ENCODE results near the gene ZC3H15. TPM values are rescaled to one million over a fixed set of nuclear protein-coding genes. Genes with fewer than 3 reads are reported as not detected.

ZC3H15 gene
- total RNA-seq, 1 donor from 2014 or later, result 28.0 TPM

GRCh38 chr2:186533717-186534116 lies 47.7 kb downstream of the ZC3H15 start:
- intact Hi-C loops (cut with micrococcal nuclease), result no loop called here
- ATAC-seq (no peak), DNase-seq (no peak)

GRCh38 chr2:186534406-186534805 lies 48.3 kb downstream of the ZC3H15 start:
- no peak for DNase-seq
- intact Hi-C loops (cut with micrococcal nuclease), result no loop called here

GRCh38 chr2:186535861-186536260 lies 49.8 kb downstream of the ZC3H15 start:
- ATAC-seq, result no peak
- no peak for DNase-seq
- intact Hi-C loops (cut with micrococcal nuclease), result no loop called here

More at GRCh38 chr2:186534406-186534805, 48.3 kb downstream of the ZC3H15 start:
- no peak for ATAC-seq

- no peak for ATAC-seq
- intact Hi-C loops (cut with micrococcal nuclease), result no loop called here
- DNase-seq, result no peak
Measured at GRCh38 chr2:186537019-186537418, 51.0 kb downstream of the ZC3H15 start.

- intact Hi-C loops (cut with micrococcal nuclease), result no loop called here
- DNase-seq, result no peak
- no peak for ATAC-seq
Measured at GRCh38 chr2:186540941-186541340, 54.9 kb downstream of the ZC3H15 start.

GRCh38 chr2:186542002-186542401 lies 55.9 kb downstream of the ZC3H15 start:
- no peak for DNase-seq
- intact Hi-C loops (cut with micrococcal nuclease), result no loop called here

GRCh38 chr2:186543561-186544131 lies 57.6 kb downstream of the ZC3H15 start:
- DNase-seq (no peak), ATAC-seq (no peak)
- intact Hi-C loops (cut with micrococcal nuclease), result no loop called here

More at GRCh38 chr2:186542002-186542401, 55.9 kb downstream of the ZC3H15 start:
- no peak for ATAC-seq

GRCh38 chr2:186544255-186544675 lies 58.2 kb downstream of the ZC3H15 start:
- DNase-seq (no peak), ATAC-seq (peak; percentile 26)
- intact Hi-C loops (cut with micrococcal nuclease), result no loop called here

- ATAC-seq (no peak), DNase-seq (no peak)
- intact Hi-C loops (cut with micrococcal nuclease), result no loop called here
Measured at GRCh38 chr2:186546846-186547245, 60.8 kb downstream of the ZC3H15 start.

GRCh38 chr2:186551323-186552050 lies 65.4 kb downstream of the ZC3H15 start:
- ATAC-seq, result no peak
- DNase-seq, result no peak
- intact Hi-C loops (cut with micrococcal nuclease), result no loop called here

- intact Hi-C loops (cut with micrococcal nuclease), result no loop called here
- DNase-seq, result no peak
- ATAC-seq, result no peak
Measured at GRCh38 chr2:186554429-186554828, 68.4 kb downstream of the ZC3H15 start.

GRCh38 chr2:186554850-186555671 lies 69.0 kb downstream of the ZC3H15 start:
- ATAC-seq (no peak), DNase-seq (no peak)
- intact Hi-C loops (cut with micrococcal nuclease), result no loop called here

GRCh38 chr2:186558512-186559276 lies 72.6 kb downstream of the ZC3H15 start:
- no peak for ATAC-seq
- intact Hi-C loops (cut with micrococcal nuclease), result no loop called here
- no peak for DNase-seq

Other genes starting within 250 kb of the ZC3H15 start
- 143 TPM for gene ITGAV, start 103.8 kb downstream of the ZC3H15 start, total RNA-seq
- gene FAM171B, start 207.8 kb downstream of the ZC3H15 start, total RNA-seq, result 3.2 TPM